ENCODE results near the gene IPP. TPM values are rescaled to one million over a fixed set of nuclear protein-coding genes. Genes with fewer than 3 reads are reported as not detected.

The IPP gene
- total and polyA plus RNA-seq, 2 of the 8 experiments (the other 6 are each of a cell fraction or from before 2014, with no cell fraction given), result 1.4 to 5.6 TPM

GRCh38 chr1:45654540-45655280, 95.7 kb downstream of the IPP start:
- H4K91ac ChIP-seq (replicated peaks; ENCODE audit: insufficient read length, low read length), result no peak overlapping the region
- H3K36me3 ChIP-seq (ENCODE audit: control insufficient read depth in 2 of 4, insufficient read depth in 4 of 4, low read length in 3 of 4), result peaks cover 32 to 97% (median 70%) of the 10 kb centered on the region in 4 experiments
- no peak overlapping the region for H3K18ac ChIP-seq (ENCODE audit: extremely low read depth, low read length)
- no peak overlapping the region for H2BK5ac ChIP-seq (ENCODE audit: low read depth, low read length)
- no peaks in the 10 kb centered on the region for H3K27me3 ChIP-seq (replicated peaks in 1 of 4; ENCODE audit: control insufficient read depth in 3 of 4, extremely low read depth in 1 of 4, insufficient read depth in 3 of 4, low read length in 3 of 4)
- no peaks in the 10 kb centered on the region for H3K4me1 ChIP-seq (replicated peaks in 1 of 4; ENCODE audit: control insufficient read depth in 3 of 4, insufficient read depth in 4 of 4, low read length in 3 of 4)
- H3K4me3 ChIP-seq (ENCODE audit: extremely low read depth in 1 of 4, insufficient read depth in 2 of 4, low read depth in 3 of 4, low read length in 4 of 4), result no peak overlapping the region
- peaks cover 0 to 17% of the 10 kb centered on the region in 2 experiments; a peak in 3 of 4 replicates for H3K79me2 ChIP-seq (ENCODE audit: control insufficient read depth in 1 of 2, insufficient read depth in 2 of 2, low read length in 2 of 2)
- WGBS, 2 experiments (ENCODE audit: extremely low coverage in 1 of 2, insufficient coverage in 1 of 2, insufficient read length in 1 of 2, insufficient replicate concordance in 2 of 2, low coverage in 1 of 2, low lambda C conversion rate in 2 of 2, missing lambda C conversion rate in 1 of 2), result 95% methylated on average over 12 of the region's 12 CpGs; no CpG with 5 or more reads in 1 of the 2 experiments
- H3K9ac ChIP-seq (replicated peaks in 1 of 4; ENCODE audit: extremely low read depth in 1 of 4, low read depth in 3 of 4, low read length in 3 of 4), result no peak overlapping the region
- DNase-seq (ENCODE audit: low read depth in 1 of 2, low spot score in 2 of 2) (no peak), FAIRE-seq (no peak)
- H2BK120ac ChIP-seq (replicated peaks; ENCODE audit: low read depth, low read length), result no peak overlapping the region
- no peak overlapping the region for H2AK5ac ChIP-seq (ENCODE audit: low read depth, low read length)
- H3K14ac ChIP-seq (ENCODE audit: insufficient read length), result no peak overlapping the region
- H3K27ac ChIP-seq (ENCODE audit: low read depth, low read length), result no peak overlapping the region
- H3K4me2 ChIP-seq (ENCODE audit: insufficient read depth in 1 of 2, low read depth in 2 of 2, low read length in 2 of 2), result no peak overlapping the region
- H3K23ac ChIP-seq (ENCODE audit: insufficient read length), result no peak overlapping the region
- no peak overlapping the region for H2BK12ac ChIP-seq (ENCODE audit: low read depth, low read length)
- H3K4ac ChIP-seq (replicated peaks; ENCODE audit: insufficient read length, low read depth, low read length), result no peak overlapping the region
- H3K79me1 ChIP-seq (ENCODE audit: low read depth, low read length), result peaks cover 3% of the 10 kb centered on the region; the same call in 1 of the 2 replicates
- no peak overlapping the region for H2BK15ac ChIP-seq (ENCODE audit: low read length)
- ChIA-PET CTCF (ENCODE audit: partially characterized antibody) (no interaction called here), POLR2A (ENCODE audit: partially characterized antibody) (interaction anchor here (1.2 to 1.5 kb wide), 3 partner anchors 27 to 70 kb away, joined by 3 to 4 read pairs (median 3); no protein-coding TSS in a partner anchor)
- H2BK20ac ChIP-seq (ENCODE audit: low read length), result no peak overlapping the region
- H3K56ac ChIP-seq (replicated peaks; ENCODE audit: insufficient read length, low read depth, low read length), result no peak overlapping the region
- no peaks in the 10 kb centered on the region for H3K23me2 ChIP-seq (ENCODE audit: low read depth, low read length)
- H4K20me1 ChIP-seq (replicated peaks in 1 of 2; ENCODE audit: control insufficient read depth in 1 of 2, insufficient read depth in 2 of 2, low read length in 2 of 2), result peaks cover 2 to 6% of the 10 kb centered on the region in 2 experiments
- H3K9me3 ChIP-seq (ENCODE audit: insufficient read depth in 2 of 2, low read depth in 1 of 2, low read length in 1 of 2), result no peaks in the 10 kb centered on the region
- H4K5ac ChIP-seq (ENCODE audit: insufficient read length, low read depth, low read length), result no peak overlapping the region
- H2AFZ ChIP-seq (ENCODE audit: low read length), result no peak overlapping the region
- no peak overlapping the region for H4K8ac ChIP-seq (ENCODE audit: extremely low read depth, insufficient read depth, low read length)
- TF ChIP-seq KDM1A (IDR thresholded peaks at IDR 0.05; ENCODE audit: borderline replicate concordance, low read length), result no peak
- TF ChIP-seq BCL11A (IDR thresholded peaks at IDR 0.05; ENCODE audit: low read depth in 2 of 2, low read length in 2 of 2), result no peak
- no peak for TF ChIP-seq HDAC2 (IDR thresholded peaks at IDR 0.05; ENCODE audit: borderline replicate concordance in 1 of 2, low read depth in 2 of 2, low read length in 2 of 2)
- no peak for TF ChIP-seq POU5F1 (IDR thresholded peaks at IDR 0.05; ENCODE audit: low read depth, low read length)
- no peak for TF ChIP-seq NRF1 (IDR thresholded peaks at IDR 0.05; ENCODE audit: low read depth, low read length)
- no peak for TF ChIP-seq RBBP5 (IDR thresholded peaks at IDR 0.05; ENCODE audit: borderline replicate concordance, low read depth, low read length)
- no peak for TF ChIP-seq KDM5A (IDR thresholded peaks at IDR 0.05; ENCODE audit: low read length)
- no peak for TF ChIP-seq HDAC6 (IDR thresholded peaks at IDR 0.05; ENCODE audit: low read depth, low read length)
